GM19372 (cell line): ENCODE results near the gene FAM151B.
"Not testable (repeated sequence)": the region's sequence is repeated elsewhere in the genome, so short reads cannot be mapped to it uniquely, and the experiment has no call there.

ENCODE experiments used
- ATAC-seq: cut with Tn5 transposase; IDR thresholded peaks from one replicate; pipeline ENCODE4 v1.9.1; 2021; ENCODE audit warnings: mild to moderate bottlenecking, low read depth, moderate library complexity; ENCODE audit not compliant: unreplicated experiment

FAM151B gene

GRCh38 chr5:80580291-80580690 lies 92.4 kb downstream of the FAM151B start:
- not testable (repeated sequence) for ATAC-seq

- ATAC-seq: no peak
Observed at GRCh38 chr5:80584770-80585169, 96.9 kb downstream of the FAM151B start.

GRCh38 chr5:80588858-80589540 lies 101.1 kb downstream of the FAM151B start:
- no peak for ATAC-seq

- no peak for ATAC-seq
Observed at GRCh38 chr5:80590766-80591165, 102.9 kb downstream of the FAM151B start.

GRCh38 chr5:80591352-80591751 lies 103.5 kb downstream of the FAM151B start:
- ATAC-seq: no peak

GRCh38 chr5:80592105-80592504 lies 104.2 kb downstream of the FAM151B start:
- ATAC-seq: no peak
